LNCaP clone FGC (cell line): ENCODE results near the gene FAM118A.

ENCODE experiments used
- DNase-seq: peaks from one replicate; pipeline ENCODE4 v3.0.0-alpha.2; 2011; ENCODE audit warnings: low read depth
- H3K4me3 ChIP-seq: 2 replicates; pipeline ENCODE4 v1.5.1; 2011; ENCODE audit warnings: mild to moderate bottlenecking, low read depth, low read length, control low read depth
- TF ChIP-seq, protein P1 (sequence below): IDR thresholded peaks from 2 replicates; pipeline ENCODE4 v1.5.1; 2012; ENCODE audit warnings: mild to moderate bottlenecking; ENCODE audit not compliant: control insufficient read depth, insufficient read depth; ENCODE audit errors: extremely low read depth

FAM118A gene

GRCh38 chr22:45265535-45265934, 44.2 kb upstream of the FAM118A start:
- H3K4me3 ChIP-seq: no peak overlapping the region
- DNase-seq: no peak

DNA sequence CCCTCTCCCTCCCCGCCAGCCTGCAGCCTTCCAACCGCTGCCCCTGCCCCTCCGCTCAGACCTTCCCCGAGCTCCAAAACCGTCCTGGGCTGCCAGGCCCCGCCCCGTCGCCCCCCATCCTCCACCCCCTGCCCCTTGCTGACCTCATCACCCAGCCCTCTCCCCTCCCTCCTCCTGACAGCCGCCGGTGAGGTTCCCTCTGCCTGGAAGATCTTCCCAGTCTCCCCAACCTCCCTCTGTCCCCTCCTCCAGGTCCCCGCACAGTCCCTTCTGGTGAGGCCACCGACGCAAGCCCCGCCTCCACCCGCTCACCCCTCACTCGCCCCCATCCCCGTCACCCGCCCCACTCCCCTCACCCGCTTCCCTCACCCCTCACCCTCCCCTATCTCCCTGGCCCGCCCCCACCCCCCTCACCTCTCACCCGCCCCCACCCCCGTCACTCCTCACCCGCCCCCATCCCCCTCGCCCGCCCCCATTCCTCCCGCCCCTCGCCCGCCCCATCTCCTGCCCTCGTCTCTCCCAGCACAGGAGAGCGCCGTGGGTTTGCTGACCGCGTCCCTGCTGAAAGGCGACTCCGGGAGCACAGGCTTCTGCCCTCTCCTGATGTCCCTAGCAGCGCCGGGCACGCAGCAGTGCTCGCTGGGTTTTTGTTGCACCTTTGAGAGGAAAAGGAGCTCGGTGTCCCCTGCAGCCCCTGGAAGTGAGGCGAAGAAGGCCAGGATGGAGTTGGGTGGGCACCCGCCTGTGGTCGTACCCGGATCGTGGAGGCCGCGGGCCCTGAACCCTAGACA, 41.4 kb upstream of the FAM118A start:
- DNase-seq: no peak
- H3K4me3 ChIP-seq: peak overlapping the region; percentile 59
- TF ChIP-seq, protein P1, sequence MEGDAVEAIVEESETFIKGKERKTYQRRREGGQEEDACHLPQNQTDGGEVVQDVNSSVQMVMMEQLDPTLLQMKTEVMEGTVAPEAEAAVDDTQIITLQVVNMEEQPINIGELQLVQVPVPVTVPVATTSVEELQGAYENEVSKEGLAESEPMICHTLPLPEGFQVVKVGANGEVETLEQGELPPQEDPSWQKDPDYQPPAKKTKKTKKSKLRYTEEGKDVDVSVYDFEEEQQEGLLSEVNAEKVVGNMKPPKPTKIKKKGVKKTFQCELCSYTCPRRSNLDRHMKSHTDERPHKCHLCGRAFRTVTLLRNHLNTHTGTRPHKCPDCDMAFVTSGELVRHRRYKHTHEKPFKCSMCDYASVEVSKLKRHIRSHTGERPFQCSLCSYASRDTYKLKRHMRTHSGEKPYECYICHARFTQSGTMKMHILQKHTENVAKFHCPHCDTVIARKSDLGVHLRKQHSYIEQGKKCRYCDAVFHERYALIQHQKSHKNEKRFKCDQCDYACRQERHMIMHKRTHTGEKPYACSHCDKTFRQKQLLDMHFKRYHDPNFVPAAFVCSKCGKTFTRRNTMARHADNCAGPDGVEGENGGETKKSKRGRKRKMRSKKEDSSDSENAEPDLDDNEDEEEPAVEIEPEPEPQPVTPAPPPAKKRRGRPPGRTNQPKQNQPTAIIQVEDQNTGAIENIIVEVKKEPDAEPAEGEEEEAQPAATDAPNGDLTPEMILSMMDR: no peak

More at GRCh38 chr22:45265535-45265934, 44.2 kb upstream of the FAM118A start:
- TF ChIP-seq, protein P1: no peak

GRCh38 chr22:45268958-45269844, 40.5 kb upstream of the FAM118A start:
- peak overlapping the region; percentile 59 for H3K4me3 ChIP-seq
- no peak for DNase-seq
- TF ChIP-seq, protein P1: peak; percentile 93

GRCh38 chr22:45270095-45271020, 39.4 kb upstream of the FAM118A start:
- DNase-seq: no peak
- TF ChIP-seq, protein P1: no peak

DNA sequence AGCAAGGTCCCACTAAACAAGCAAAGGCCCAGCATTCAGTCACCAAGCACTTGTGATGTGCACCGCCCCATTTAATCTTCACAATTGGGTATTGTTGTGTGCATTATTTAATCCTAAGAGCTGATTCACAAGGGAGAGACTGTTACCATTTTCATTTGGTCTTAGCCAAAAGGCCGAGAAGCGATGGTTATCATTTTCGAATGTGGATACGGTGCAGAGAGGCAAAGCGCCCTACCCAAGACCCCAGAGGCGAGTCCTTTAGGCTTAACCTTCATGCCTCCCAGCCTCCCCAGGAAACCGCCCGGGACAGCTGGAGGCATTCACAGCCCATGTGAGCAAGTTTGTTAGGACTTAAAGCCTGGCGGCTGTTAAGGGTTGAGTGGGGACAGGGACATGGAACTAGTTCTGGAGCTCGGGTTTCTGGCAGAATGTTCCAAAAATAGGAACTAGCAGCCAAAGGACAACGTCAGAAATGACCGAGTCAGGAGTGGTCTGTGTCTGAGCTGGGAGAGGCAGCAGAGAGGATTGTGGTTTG, 38.0 kb upstream of the FAM118A start:
- no peak overlapping the region for H3K4me3 ChIP-seq
- TF ChIP-seq, protein P1: no peak
- no peak for DNase-seq

More at GRCh38 chr22:45270095-45271020, 39.4 kb upstream of the FAM118A start:
- no peak overlapping the region for H3K4me3 ChIP-seq

- H3K4me3 ChIP-seq: no peak overlapping the region
- TF ChIP-seq, protein P1: no peak
- DNase-seq: no peak
Measured at GRCh38 chr22:45272498-45272897, 37.2 kb upstream of the FAM118A start.
